Activated CD8-positive, alpha-beta memory T cell treated with anti-CD3 and anti-CD28 coated beads for 36 hours (primary cell): ENCODE measurements around the gene CFAP410. TPM values are rescaled to one million over a fixed set of nuclear protein-coding genes. Genes with fewer than 3 reads are reported as not detected.
"Not testable (repeated sequence)": the region's sequence is repeated elsewhere in the genome, so short reads cannot be mapped to it uniquely, and the experiment has no call there.

Experiments
- CTCF ChIA-PET: fragments of 350-600 bp; sonication (Branson Sonifier 250); formaldehyde crosslinking; loops from one replicate; lab custom pipeline; 2021; ENCODE audit warnings: antibody characterized with exemption; lab: Charles Lee
- POLR2A ChIA-PET: fragments of 350-600 bp; sonication (Branson Sonifier 250); formaldehyde crosslinking; loops from one replicate; lab custom pipeline; 2021; ENCODE audit warnings: antibody characterized with exemption; lab: Charles Lee
- total RNA-seq, 2 experiments: library from RNA; stranded (reverse); gene quantifications; one replicate each; pipeline ENCODE4 v1.2.3, GENCODE V29; 2021

Gene CFAP410
- total RNA-seq, 2 experiments from 2014 or later: 15.4 to 16.1 TPM

DNA sequence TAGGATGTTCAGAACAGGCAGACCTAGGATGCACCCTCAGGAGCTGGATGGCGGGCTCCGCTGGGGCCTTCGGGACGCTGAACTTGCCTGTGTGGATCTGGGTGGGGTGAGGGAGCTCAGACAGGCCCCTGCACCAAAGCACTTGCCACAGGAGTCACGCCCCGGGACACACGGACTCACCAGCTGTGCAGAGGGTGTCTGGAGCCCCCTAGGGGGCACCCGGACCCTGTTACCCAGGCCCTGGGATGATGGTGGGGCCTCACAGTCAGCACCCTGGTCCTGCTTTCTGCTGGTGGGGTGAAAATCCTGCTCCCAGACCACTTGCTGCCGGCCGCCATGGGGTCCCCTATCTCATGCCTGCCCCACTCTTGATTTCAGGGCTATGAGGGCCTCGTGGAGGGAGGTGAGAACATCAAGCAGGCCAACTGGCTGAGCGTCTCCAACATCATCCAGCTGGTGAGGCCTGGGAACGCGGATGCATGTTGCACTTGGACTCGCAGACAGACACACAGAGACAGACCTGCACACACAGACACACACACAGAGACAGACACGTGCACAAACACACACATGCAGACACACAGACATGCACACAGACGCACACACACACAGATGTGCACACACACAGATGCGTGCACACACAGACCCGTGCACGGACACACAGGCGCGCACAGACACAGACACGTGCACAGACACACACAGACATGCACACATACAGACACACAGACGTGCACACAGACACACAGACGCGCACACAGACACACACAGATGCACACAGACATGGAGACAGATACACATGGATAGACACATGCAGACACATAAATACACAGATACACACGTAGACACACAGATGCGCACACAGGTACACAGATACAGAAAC, 28.3 kb downstream of the CFAP410 start:
- ChIA-PET CTCF (interaction anchor here (0.7 kb wide), 1 partner anchor 23 kb away, joined by 3 read pairs; no protein-coding TSS in a partner anchor), POLR2A (no interaction called here)

DNA sequence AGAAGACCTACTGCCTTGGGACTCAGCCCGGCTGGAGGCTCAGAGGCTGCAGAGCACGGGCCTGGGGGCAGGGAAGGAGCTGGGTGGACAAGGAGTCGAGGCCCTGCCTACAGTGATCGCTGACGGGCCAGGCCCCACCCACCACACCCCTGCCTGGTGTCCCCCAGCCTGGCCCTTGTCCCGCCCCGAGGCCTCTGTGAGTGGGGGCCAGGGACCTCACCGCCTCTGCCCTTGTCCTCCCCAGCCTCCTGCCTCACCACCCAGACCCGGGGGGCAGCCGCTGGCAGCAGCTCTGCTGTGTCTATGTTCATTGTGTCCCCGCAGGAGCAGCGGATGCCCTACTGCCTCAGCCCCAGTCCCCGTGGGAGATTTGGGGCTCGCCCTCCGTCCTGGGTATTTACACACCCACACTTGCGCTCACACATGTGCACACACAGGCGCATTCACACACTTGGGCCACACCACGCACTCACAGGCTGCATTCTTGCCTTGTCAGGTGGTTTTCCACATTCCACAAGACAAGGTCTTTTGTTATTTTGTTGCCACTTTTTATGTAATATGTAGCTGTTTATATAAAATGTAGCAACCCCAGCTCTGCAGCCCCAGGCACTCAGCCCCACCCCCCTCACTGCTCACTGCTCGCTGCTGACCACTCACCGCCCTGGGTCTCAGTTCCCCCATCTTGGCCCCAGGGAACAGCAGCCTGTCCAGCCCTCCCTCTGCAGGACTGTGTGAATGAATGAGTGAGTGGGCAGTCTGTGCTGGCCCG, 32.1 kb downstream of the CFAP410 start:
- CTCF ChIA-PET: no interaction called here
- POLR2A ChIA-PET: no interaction called here

DNA sequence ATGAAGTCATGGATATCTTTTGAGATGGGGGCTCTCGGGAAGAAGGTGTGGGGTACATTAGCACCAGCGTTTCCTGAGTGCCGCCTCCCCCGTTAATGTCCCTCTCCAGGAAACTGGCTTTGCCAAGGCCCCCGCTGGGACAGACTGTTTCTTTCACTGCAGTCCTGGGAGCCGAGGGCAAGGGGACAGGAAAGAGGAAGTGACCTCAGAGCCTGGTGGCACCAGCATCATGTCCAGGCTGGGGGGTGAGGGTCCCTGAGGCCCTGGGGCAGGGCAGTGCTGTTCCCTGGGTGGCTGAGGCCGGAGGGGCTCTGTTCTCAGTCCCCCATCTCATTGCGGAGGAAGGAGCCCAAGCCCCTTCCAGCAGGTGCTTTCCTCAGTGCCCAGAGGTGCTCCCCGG, 33.5 kb downstream of the CFAP410 start:
- POLR2A ChIA-PET: no interaction called here
- CTCF ChIA-PET: interaction anchor here (0.6 to 1.0 kb wide), 2 partner anchors 10 to 28 kb away, joined by 3 read pairs; no protein-coding TSS in a partner anchor

DNA sequence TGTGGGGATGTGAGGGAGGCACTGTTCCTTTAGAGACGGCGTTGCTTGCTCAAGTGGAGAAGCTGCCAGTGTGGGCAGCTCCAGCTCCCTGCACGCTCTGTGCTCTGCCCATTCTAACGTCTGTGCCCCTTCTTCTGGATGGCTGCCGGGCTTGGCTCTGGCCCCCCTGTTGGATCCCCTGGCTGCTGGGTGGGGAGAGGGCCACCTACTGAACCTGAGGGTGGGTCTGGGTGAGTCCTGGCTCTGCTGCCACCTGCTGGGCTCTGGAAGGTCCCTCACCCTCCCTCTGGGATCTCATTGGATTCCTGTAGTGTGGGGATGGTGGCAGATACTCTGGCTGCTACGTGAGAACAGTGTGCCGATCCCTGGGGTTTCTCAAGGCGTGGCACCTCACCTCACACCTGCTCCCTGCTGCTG, 34.3 kb downstream of the CFAP410 start:
- CTCF ChIA-PET: interaction anchor here (0.6 to 1.4 kb wide), 4 partner anchors 9 to 153 kb away, joined by 3 read pairs; no protein-coding TSS in a partner anchor

DNA sequence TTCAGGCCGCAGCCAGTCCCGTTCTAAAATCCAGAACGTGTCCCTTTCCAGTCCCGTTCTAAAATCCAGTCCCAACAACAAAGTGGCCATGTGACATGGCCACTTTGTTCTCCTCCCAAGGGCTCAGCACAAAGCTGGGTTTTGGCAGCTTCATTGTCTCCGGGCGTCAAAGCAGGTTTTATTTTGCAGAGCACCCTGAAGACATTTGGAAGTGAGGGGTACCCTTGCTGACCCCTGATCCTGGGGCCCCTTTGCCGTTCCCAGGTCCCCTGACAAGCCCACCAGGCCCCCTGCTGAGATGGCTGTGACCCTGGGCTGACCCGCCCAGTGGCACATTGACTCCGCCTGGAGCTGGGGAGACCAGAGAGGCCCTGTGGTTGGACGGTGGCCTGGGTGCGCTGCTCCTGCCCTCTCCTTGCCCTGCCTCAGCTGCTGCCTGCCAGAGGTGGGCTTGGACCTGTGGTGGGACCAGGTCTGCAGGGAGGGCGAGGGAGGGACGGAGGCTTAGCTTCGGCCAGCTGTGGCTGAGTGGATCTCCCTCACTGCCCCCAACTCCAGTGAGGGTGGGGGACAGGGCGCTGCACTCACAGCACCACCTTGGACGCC, 35.1 kb downstream of the CFAP410 start:
- POLR2A ChIA-PET: interaction anchor here (0.9 kb wide), 1 partner anchor 30 kb away, joined by 3 read pairs; no protein-coding TSS in a partner anchor

More for the DNA sequence above, 34.3 kb downstream of the CFAP410 start:
- POLR2A ChIA-PET: interaction anchor here (0.9 kb wide), 1 partner anchor 29 kb away, joined by 3 read pairs; no protein-coding TSS in a partner anchor

DNA sequence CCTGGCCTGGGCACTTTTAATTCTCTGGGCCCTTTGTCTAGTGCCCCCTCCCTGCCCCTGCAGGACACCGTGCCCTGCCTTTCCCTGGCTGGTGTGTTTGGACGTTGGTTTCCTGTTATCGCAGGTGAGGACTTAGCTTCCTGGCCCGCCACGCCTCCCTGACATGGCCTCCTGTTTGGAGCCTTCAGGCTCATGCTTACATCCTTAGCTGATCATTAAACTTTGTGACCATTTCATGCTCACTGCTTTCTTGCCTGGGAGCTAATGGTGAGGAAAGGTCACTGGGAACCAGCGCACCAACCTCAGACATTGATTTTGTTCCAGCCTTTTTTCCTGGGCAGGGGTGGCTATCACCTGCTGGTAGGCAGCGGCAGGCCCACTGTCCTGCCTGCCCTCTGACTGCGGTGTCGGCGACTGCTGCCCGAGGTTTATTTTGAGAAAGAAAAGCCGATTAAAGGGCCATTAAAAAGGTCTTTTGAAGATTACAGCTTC, 35.7 kb downstream of the CFAP410 start:
- ChIA-PET CTCF (interaction anchor here (0.7 to 1.4 kb wide), 3 partner anchors 38 to 249 kb away, joined by 3 read pairs; no protein-coding TSS in a partner anchor), POLR2A (no interaction called here)

More for the DNA sequence above, 35.1 kb downstream of the CFAP410 start:
- CTCF ChIA-PET: interaction anchor here (1.0 to 1.4 kb wide), 3 partner anchors 27 to 154 kb away, joined by 3 read pairs; no protein-coding TSS in a partner anchor

DNA sequence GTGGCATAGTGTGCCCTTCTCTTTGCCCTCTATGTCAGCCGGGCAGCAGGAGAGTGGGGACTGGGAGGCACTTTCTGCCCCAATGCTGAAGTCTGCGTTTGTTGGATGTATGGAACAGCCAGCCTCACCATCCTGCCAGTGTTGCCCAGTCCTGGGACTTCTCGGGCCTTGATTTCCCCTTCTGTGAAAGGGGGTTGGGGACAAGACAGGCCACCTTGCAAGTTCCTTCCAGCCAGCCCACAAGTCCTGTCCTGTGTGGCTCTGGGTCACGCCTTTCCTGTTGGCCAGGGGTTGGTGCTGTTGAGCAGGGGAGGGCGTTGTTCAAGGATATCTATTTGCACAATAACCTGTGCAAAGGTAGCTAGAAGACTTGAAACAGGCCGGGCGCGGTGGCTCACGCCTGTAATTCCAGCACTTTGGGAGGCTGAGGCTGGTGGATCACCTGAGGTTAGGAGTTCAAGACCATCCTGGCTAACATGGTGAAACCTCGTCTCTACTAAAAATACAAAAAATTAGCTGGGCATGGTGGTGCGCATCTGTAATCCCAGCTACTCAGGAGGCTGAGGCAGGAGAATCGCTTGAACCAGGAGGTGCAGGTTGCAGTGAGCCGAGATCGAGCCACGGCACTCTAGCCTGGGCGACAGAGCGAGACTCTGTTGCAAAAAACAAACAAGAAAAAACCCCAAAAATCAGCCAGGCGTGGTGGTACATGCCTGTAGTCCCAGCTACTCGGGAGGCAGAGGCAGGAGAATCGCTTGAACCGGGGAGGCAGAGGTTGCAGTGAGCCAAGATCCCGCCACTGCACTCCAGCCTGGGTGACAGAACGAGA, 36.4 kb downstream of the CFAP410 start:
- POLR2A ChIA-PET: not testable (repeated sequence)
- CTCF ChIA-PET: interaction anchor here (0.7 kb wide), 1 partner anchor 248 kb away, joined by 3 read pairs; no protein-coding TSS in a partner anchor

DNA sequence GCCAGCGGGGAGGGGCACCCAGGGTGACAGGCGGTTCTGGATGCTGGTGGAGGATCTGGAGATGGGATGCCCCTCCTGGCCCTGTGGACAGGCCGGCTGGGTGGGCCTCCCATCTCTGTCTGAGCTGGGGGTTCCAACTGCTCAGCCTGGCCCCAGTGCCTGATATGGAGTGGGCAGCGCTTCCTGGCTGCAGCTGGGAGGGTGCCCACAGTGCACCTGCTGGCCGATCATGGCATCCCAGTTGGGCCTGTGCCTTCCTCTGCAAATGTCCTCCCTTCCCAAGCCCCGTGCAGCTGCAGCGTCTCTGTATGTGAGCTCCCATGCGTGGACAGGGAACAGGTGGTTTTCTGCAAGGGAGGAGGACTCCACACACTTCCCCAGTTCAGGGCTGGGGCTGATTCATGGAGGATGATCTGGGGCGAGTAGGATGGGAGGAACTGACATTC, 37.2 kb downstream of the CFAP410 start:
- ChIA-PET POLR2A (no interaction called here), CTCF (interaction anchor here (1.0 kb wide), 1 partner anchor 14 kb away, joined by 3 read pairs; no protein-coding TSS in a partner anchor)

DNA sequence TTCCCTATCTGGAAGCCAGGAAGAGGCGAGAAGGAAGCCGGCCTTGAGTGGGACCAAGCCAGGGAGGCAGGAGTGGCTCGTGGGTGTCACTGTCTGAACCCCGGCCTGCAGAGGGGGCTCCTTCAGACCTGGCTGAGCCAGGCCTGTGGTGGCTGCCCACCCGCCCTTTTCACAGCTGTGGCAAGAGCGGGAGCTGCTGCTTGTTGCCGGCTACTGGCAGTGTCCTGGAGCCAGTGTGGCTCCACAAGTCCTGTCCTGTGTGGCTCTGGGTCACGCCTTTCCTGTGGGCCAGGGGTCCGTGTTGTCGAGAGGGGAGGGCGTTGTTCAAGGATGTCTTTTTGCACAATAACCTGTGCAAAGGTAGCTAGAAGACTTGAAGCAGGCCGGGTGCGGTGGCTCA, 38.0 kb downstream of the CFAP410 start:
- POLR2A ChIA-PET: interaction anchor here (0.7 kb wide), 1 partner anchor 37 kb away, joined by 4 read pairs; the partner anchor contains the start of gene CFAP410

DNA sequence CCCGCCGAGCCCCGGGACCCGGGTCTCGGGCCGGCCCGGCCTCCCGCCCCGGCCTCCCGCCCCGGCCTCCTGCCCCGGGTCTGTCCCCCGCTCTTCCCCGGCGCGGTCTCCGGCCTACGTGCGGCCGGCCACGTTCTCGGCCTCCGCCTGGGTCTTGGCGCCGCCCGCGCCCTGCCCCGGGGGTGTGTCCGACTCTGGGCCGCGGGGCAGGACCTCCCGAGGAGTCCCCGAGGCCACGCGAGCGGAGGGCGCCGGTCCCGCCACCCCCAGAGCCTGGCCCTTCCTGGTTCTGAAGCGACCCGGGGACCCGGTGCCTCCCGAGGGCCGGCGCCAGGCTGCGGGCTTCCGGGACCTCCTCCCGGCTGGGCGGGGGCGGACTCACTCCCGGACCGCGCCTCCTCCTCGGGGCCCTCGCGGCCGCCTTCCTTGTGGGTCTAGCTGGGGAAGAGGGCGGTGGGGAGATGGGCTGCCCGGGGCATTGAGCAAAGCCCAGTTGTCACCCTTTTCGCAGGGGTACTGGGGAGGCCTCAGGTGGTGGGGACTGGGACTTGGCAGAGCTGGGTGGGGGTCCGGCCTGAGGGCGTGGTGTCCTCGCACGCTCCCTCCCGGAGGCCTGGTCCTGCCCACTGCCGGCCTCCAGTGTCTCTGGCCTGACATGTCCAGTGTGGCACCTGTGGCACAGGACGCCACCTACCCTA, 38.8 kb downstream of the CFAP410 start:
- ChIA-PET POLR2A (no interaction called here), CTCF (no interaction called here)

More for the DNA sequence above, 38.0 kb downstream of the CFAP410 start:
- CTCF ChIA-PET: interaction anchor here (0.6 to 1.0 kb wide), 2 partner anchors 15 to 488 kb away, joined by 3 read pairs; no protein-coding TSS in a partner anchor

DNA sequence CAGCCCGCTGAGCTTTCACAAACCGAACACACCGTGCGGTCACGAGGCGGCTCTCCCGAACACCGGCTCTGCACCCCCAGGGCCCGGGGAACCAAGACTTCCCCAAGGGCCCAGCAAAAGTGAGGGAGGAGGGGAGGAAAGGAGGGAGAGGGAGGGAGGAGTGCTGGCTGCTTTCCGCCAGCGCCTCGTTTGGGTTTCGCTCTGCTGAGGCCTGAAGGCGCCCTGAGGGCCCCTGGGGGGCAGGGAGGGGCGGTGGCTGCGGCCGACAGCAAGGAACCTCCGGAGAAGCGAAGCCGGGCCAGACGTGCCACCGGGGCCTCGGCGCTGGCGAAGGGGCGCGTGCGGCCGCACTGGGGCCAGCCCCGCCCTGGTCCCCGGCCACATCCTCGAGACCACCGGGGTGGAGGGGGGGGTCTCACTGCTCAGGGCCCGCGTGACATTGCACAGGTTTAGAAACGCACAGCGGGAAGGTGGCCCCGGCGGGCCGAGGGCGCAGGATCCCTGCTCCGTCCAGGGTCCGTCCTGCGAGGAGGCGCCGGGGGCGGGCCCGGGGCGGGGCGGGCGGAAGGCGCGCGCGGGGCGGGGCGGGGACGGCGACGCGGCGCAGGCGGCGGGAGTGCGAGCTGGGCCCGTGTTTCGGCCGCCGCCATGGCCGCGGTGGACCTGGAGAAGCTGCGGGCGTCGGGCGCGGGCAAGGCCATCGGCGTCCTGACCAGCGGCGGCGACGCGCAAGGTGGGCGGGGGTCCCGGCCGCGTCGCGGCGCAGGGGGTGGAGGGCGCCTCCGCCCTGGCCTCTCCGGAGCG, 39.5 kb downstream of the CFAP410 start, which contains the start of gene PFKL:
Gene PFKL (plus strand): TSS at position 596 of the 804 bp plus-strand sequence. CDS start 53 bp downstream, at position 649.
- POLR2A ChIA-PET: interaction anchor here (0.6 kb wide), 1 partner anchor 216 kb away, joined by 3 read pairs; no protein-coding TSS in a partner anchor
- CTCF ChIA-PET: interaction anchor here (0.6 kb wide), 1 partner anchor 641 kb away, joined by 3 read pairs; no protein-coding TSS in a partner anchor

DNA sequence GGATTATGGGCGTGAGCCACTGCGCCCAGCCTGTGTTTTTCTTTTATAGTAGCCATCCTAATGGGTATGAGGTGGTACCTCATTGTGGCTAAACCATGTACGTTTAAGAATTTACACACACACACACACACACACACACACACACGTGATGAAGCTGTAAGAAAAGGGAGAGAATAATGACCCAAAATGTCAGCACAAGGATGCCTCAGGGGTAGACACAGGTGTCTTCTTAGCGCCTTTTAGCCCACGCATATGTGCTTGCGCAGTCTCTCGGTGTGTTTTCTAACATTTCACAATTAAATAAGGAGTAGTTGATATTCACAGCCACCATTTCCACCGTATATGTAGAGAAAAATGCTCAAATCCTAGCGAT, 40.1 kb downstream of the CFAP410 start:
- POLR2A ChIA-PET: interaction anchor here (0.6 kb wide), 1 partner anchor 215 kb away, joined by 3 read pairs; no protein-coding TSS in a partner anchor
- CTCF ChIA-PET: interaction anchor here (0.6 kb wide), 1 partner anchor 640 kb away, joined by 3 read pairs; no protein-coding TSS in a partner anchor

DNA sequence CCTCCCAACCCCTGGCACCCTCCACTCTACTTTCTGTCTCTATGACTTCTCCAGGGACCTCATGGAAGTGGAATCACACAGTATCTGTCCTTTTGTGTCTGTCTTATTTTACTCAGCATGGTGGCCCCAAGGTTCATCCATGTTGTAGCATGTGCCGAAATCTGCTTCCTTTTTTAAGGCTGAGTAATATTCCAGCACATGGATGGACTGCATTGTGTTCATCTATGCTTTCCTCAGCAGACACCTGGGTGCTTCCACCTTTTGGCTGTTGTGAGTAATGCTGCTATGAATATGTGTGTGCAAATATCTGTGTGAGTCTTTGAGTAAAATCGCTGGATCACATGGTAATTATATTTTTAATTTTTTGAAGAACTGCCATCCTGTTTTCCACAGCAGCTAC, 40.9 kb downstream of the CFAP410 start:
- ChIA-PET CTCF (interaction anchor here (0.9 to 1.3 kb wide), 4 partner anchors 11 to 285 kb away, joined by 3 to 9 read pairs (median 6); partner anchors contain the start of gene CFAP410), POLR2A (no interaction called here)

DNA sequence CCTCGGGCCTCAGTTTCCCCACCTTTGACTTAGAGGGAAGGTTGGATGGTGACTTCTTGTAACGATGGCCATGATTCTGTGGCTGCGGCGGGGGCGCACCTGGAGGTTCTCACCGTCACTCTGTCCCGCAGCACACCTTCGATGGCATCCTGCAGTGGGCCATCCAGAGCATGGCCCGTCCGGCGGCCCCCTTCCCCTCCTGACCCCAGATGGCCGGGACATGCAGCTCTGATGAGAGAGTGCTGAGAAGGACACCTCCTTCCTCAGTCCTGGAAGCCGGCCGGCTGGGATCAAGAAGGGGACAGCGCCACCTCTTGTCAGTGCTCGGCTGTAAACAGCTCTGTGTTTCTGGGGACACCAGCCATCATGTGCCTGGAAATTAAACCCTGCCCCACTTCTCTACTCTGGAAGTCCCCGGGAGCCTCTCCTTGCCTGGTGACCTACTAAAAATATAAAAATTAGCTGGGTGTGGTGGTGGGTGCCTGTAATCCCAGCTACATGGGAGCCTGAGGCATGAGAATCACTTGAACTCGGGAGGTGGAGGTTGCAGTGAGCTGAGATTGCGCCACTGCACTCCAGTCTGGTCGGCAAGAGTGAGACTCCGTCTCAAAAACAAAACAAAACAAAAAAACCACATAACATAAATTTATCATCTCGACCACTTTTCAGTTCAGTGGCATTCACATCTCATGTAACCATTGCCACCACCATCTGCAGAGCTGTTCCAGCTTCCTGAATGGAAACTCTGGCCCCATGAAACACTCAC, 41.5 kb downstream of the CFAP410 start:
- ChIA-PET POLR2A (no interaction called here), CTCF (interaction anchor here (0.9 to 1.3 kb wide), 4 partner anchors 11 to 284 kb away, joined by 3 to 9 read pairs (median 6); partner anchors contain the start of gene CFAP410)

DNA sequence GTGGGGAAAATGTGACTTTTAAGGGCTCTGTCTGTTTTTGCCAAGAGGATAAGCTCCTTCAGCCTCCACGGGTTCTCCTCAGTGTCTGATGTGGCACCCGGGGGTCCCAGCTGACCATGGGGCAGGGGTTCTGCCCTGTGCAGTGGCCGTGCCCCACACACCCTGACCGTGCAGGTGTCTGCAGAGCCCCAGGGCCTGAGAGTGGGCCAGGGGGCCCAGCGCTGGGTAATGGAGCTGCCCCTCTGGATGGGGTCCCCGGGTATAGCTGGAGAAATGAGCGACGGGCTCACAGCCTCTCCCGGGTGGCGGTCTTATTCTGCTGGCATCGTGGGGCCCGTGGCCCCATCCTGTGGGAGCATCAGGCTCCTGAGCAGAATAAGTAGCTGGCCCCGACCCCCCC, 42.3 kb downstream of the CFAP410 start:
- CTCF ChIA-PET: interaction anchor here (1.1 to 1.3 kb wide), 2 partner anchors 24 to 283 kb away, joined by 3 to 5 read pairs; no protein-coding TSS in a partner anchor
- POLR2A ChIA-PET: no interaction called here
